Ovary (tissue), 9 donors: Measurements from ENCODE around the gene KLHL30. TPM values are rescaled to one million over a fixed set of nuclear protein-coding genes. Genes with fewer than 3 reads are reported as not detected.

Source experiments
- DNase-seq, 5 donors: peaks; one replicate each; pipeline ENCODE4 v3.0.0-alpha.2; 2019 to 2020
- H3K27ac ChIP-seq, 2 donors: fragments of 200-600 bp; one replicate each; pipeline versions ENCODE4 v1.5.1 to v1.8.0; 2019 to 2022
- H3K27me3 ChIP-seq: fragments of 200-600 bp; one replicate; pipeline ENCODE4 v1.8.0; 2022
- H3K36me3 ChIP-seq: fragments of 200-600 bp; sonication (generic); one replicate; pipeline ENCODE4 v1.5.1; 2019
- H3K4me1 ChIP-seq: one replicate; pipeline ENCODE4 v1.8.1; 2013; ENCODE audit warnings: mild to moderate bottlenecking, moderate library complexity; ENCODE audit not compliant: insufficient read depth
- H3K4me3 ChIP-seq: fragments of 200-600 bp; sonication (generic); one replicate; pipeline ENCODE4 v1.5.1; 2017
- H3K9me3 ChIP-seq, 2 donors: fragments of 200-600 bp in 1 of 2; sonication (generic) in 1 of 2; one replicate each; pipeline versions ENCODE4 v1.5.1 to v1.8.1; 2013 to 2019; ENCODE audit warnings: mild to moderate bottlenecking in 1 of 2, moderate library complexity in 1 of 2
- CTCF ChIP-seq, 3 donors: fragments of 450-650 bp in 2 of 3; fragments of 200-600 bp in 1 of 3; IDR thresholded peaks; one replicate each; pipeline versions ENCODE4 v1.5.1 to v1.8.0; 2016 to 2022; ENCODE audit warnings: antibody characterized with exemption in 3 of 3, mild to moderate bottlenecking in 1 of 3
- EP300 ChIP-seq: sonication (generic); formaldehyde crosslinking; IDR thresholded peaks from one replicate; pipeline ENCODE4 v1.6.1; 2017; ENCODE audit warnings: antibody characterized with exemption
- POLR2A ChIP-seq: fragments of 450-650 bp; IDR thresholded peaks from one replicate; pipeline ENCODE4 v1.6.1; 2017; ENCODE audit warnings: antibody characterized with exemption, mild to moderate bottlenecking, moderate library complexity
- WGBS, 3 donors: extraction: QIAGEN DNeasy Blood & Tissue Kit in 1 of 3; methylation state at CpG; one replicate each; pipeline versions ENCODE4 v1.1.5 to v1.1.7; 2013 to 2017; 5-methylcytosine and 5-hydroxymethylcytosine counted together
- intact Hi-C, 4 donors: fragments of 100-400 bp; cut with DNase I; formaldehyde crosslinking; loops; one replicate each; pipeline versions ENCODE4 v1.11.0 to v1.15.1; 2022 to 2023
- polyA plus RNA-seq, 2 donors: library from polyadenylated mRNA; stranded (reverse); fragments of 200-250 nt in 1 of 2; fragments of 350-450 nt in 1 of 2; fragmentation: Illumina TruSeq in 1 of 2; extraction: RNeasy Lipid Tissue Mini Kit (QIAGEN cat#74804) in 1 of 2; gene quantifications; one replicate each; pipeline ENCODE4 v1.2.3, GENCODE V29; 2013 to 2014
- total RNA-seq, 7 donors: library from RNA; depleted of rRNA in 2 of 7; stranded (reverse); fragments of >200 nt in 2 of 7; fragmentation: NEBNext Ultra II Directional in 3 of 7; extraction: Animal tissue kit (Norgen Biotek cat#: 25700) in 3 of 7; gene quantifications; one replicate each; pipeline versions ENCODE4 v1.1.0 to v1.2.4, GENCODE V29; 2016 to 2023
- donor health status: DM: no; HTN: no; CAD: no; lungs with moderate emphysema.
- donor health status: DM: no; HTN: no; CAD: no.
- donor health status: Bipolar disorder and iron deficiency.
- donor health status: DM: yes; HTN: yes; CAD: no.
- donor health status: DM: no; HTN: no; CAD: no.
- donor health status: DM: yes; HTN: yes; CAD: no.

Gene KLHL30
- total and polyA plus RNA-seq, 9 donors: 0.08 to 0.74 (median 0.24) TPM; not detected in 1

GRCh38 chr2:238136820-238137537, 1.5 kb upstream of the KLHL30 start:
- no peak overlapping the region for H3K4me3 ChIP-seq
- H3K27me3 ChIP-seq: no peaks in the 10 kb centered on the region
- 56 to 62% (median 61%) methylated on average over 14 of the region's 14 CpGs for WGBS, 3 donors
- H3K4me1 ChIP-seq: no peaks in the 10 kb centered on the region
- H3K36me3 ChIP-seq: no peaks in the 10 kb centered on the region
- no peak for DNase-seq
- H3K9me3 ChIP-seq: no peaks in the 10 kb centered on the region
- TF ChIP-seq EP300 (no peak), CTCF (IDR thresholded peaks at IDR 0.05) (no peak), POLR2A (no peak)
- no peak overlapping the region for H3K27ac ChIP-seq
- intact Hi-C loops: no loop called here

- no peaks in the 10 kb centered on the region for H3K36me3 ChIP-seq
- no peaks in the 10 kb centered on the region for H3K4me1 ChIP-seq
- no peaks in the 10 kb centered on the region for H3K9me3 ChIP-seq
- H3K27me3 ChIP-seq: no peaks in the 10 kb centered on the region
- WGBS, 3 donors: 86 to 95% (median 88%) methylated on average over 13 of the region's 13 CpGs
- no peak for DNase-seq
- no peak overlapping the region for H3K27ac ChIP-seq
- no peak overlapping the region for H3K4me3 ChIP-seq
- intact Hi-C loops: no loop called here
- TF ChIP-seq EP300 (no peak), CTCF (IDR thresholded peaks at IDR 0.05) (no peak), POLR2A (no peak)
These were observed 583 bp upstream of the KLHL30 start for GRCh38 chr2:238137885-238138284.

GRCh38 chr2:238139196-238140039, 950 bp downstream of the KLHL30 start:
- intact Hi-C loops: no loop called here
- no peak for TF ChIP-seq CTCF (IDR thresholded peaks at IDR 0.05)
- no peak for TF ChIP-seq POLR2A
- TF ChIP-seq EP300: no peak
- H3K27me3 ChIP-seq: no peaks in the 10 kb centered on the region
- H3K4me3 ChIP-seq: no peak overlapping the region
- WGBS, 3 donors: 44 to 60% (median 57%) methylated on average over 53 to 56 of the region's 56 CpGs
- no peaks in the 10 kb centered on the region for H3K9me3 ChIP-seq
- H3K36me3 ChIP-seq: no peaks in the 10 kb centered on the region
- no peak overlapping the region for H3K27ac ChIP-seq
- no peak for DNase-seq
- no peaks in the 10 kb centered on the region for H3K4me1 ChIP-seq

- Histone ChIP-seq H3K9me3 (no peaks in the 10 kb centered on the region), H3K4me1 (no peaks in the 10 kb centered on the region), H3K4me3 (no peak overlapping the region), H3K27me3 (no peaks in the 10 kb centered on the region), H3K36me3 (no peaks in the 10 kb centered on the region), H3K27ac (no peak overlapping the region)
- no peak for DNase-seq
- WGBS, 3 donors: 80 to 86% (median 81%) methylated on average over 6 to 7 of the region's 7 CpGs
- no peak for TF ChIP-seq CTCF (IDR thresholded peaks at IDR 0.05)
- intact Hi-C loops: no loop called here
These were observed 1.6 kb downstream of the KLHL30 start for GRCh38 chr2:238140040-238140439.
